GM19468 (cell line): ENCODE data around the gene SLC39A8.
"Not testable (repeated sequence)": the region's sequence is repeated elsewhere in the genome, so short reads cannot be mapped to it uniquely, and the experiment has no call there.

Source experiments
- ATAC-seq: cut with Tn5 transposase; IDR thresholded peaks from one replicate; pipeline ENCODE4 v1.9.1; 2021; ENCODE audit warnings: mild to moderate bottlenecking, moderate library complexity, moderate number of reproducible peaks; ENCODE audit not compliant: unreplicated experiment; ENCODE audit errors: extremely low read depth

The SLC39A8 gene

DNA sequence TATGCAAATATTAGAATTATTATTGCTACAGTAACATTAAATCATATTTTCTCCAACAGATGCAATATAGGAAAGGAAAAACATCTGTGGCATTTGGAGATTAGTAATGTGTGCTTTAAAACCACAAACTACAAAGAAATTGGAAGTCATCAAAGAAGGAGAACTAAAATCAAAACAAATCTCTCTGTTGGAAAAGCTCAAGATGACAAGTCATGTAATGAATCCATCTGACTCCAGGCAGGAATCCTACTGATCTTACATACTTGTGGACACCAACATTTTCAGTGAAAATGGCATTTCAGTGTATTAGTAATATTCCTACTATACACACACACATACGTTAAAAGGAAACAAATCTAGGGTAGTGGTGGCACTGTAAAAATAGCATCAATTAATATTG lies 98.2 kb downstream of the SLC39A8 start:
- ATAC-seq: no peak

DNA sequence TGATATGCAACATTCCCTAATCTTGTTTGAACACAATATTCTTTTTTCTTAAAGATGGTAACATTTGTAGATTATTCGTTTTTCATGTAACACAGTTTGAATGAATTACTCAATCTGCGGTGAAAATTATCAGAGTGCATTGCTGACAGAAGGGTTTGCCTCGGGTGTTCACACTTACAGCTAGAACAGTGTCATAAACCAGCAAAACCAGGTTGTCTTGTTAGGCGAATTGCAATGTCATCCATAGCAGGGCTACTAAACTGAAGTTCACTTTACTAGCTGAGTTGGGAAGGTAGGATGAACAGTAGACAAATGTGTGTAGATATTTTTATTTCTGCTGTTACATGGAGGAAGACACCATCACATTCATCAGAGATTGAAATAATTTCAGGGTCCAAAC lies 98.9 kb downstream of the SLC39A8 start:
- ATAC-seq: no peak

DNA sequence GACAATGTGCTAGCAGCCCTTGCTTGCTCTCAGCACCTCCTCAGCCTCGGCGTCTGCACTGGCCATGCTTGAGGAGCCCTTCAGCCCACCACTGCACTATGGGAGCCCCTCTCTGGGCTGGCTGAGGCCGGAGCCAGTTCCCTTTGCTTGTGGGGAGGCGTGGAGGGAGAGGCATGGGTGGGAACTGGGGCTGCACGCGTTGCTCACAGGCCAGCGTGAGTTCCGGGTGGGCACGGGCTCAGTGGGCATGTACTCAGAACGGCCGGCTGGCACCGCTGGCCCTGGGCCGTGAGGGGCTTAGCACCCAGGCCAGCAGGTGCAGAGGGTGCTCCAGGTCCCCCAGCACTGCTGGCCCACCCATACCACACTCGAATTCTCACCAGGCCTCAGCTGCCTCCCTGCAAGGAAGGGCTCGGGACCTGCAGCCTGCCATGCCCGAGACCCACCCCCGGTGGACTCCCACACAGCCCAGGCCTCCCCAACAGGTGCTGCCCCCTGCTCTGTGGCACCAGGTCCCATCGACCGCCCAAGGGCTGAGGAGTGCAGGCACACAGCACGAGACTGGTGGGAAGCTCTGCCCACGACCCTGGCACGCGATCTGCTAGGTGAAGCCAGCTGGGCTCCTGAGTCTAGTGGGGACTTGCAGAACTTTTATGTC lies 100.3 kb downstream of the SLC39A8 start:
- ATAC-seq: no peak

DNA sequence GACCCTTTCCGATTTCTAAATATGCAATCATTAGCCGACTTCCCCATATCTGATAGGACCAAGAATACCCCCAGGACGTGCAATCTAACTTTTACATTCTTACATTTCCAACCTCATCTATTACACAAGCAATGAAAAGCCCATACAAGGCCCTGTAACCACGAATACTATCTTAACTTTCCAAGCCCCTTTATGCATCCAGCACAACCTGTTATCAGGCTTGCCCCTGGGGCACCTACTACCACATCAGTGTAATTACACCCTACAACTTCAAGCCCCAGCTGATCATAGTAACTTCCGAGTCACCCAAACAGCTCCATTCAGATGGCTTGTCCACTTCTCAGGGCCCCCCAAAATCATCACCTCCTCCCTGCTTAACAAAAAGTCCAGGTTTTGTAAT lies 102.0 kb downstream of the SLC39A8 start:
- not testable (repeated sequence) for ATAC-seq

DNA sequence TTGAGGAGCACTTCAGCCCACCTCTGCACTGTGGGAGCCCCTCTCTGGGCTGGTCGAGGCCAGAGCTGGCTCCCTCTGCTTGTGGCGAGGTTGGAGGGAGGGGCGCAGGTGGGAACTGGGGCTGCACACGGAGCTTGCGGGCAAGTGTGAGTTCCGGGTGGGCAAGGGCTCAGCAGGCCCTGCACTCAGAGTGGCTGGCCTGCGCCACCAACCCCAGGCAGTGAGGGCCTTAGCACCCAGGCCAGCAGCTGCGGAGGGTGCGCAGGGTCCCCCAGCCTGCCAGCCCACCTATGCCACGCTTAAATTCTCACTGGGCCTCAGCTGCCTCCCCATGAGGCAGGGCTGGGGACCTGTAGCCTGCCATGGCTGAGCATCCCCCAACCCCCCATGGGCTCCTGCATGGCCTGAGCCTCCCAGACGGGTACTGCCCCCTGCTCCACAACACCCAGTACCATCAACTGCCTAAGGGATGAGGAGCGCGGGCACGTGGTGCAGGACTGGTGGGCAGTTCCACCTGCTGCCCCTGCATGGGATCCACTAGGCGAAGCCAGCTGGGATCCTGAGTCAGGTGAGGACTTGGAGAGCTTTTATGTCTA lies 110.9 kb downstream of the SLC39A8 start:
- no peak for ATAC-seq

DNA sequence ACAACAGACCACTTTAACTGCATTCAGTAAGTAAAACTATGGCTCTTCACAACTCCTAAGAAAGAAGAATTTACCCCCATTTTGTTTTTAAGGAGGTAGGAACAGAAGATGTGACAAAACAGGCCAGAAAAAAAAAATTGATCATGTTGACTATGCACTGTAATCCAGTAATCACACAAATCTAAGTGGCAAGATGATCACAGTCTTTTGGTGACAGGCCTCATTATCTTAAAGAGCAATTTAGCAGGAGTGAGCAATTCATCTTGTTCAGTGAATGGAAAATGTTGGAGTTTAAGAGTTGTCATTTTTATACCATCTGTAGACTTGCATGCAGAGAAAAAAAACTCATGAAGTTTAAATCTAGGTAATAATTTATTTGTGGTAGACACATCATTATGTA lies 115.1 kb downstream of the SLC39A8 start:
- ATAC-seq: no peak

DNA sequence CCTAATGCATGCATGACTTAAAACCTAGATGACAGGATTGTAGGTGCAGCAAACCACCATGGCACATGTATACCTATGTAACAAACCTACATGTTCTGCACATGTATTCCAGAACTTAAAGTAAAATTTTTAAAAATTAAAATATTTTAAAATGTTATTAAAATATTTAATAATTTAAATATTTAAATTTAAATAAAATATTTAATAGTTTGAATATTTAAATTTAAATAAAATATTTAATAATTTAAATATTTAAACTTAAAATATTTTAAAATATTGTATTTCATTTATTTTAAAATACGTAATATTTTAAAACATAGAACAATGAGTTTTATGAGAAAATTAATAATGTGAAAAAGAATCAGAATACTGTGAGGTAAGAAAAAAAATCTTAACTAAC lies 117.9 kb downstream of the SLC39A8 start:
- ATAC-seq: no peak

DNA sequence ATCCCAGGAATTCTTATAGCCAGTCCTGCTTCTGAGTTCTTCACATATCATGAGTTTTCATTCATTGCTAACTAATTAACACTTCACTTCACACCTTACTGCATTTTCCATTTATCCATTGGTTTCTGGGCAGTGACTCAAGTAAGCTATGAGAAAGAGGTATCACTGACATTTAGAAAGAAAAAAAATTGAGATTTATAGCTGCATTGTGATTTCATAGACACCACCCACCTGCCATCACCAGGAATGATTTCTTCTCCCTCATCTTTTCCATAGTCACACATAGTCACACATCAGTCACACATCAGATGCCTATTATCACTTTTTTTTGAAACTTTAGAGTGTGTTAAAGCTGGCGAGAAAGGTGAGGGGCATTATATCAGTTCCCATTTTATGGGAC lies 121.8 kb downstream of the SLC39A8 start:
- no peak for ATAC-seq

DNA sequence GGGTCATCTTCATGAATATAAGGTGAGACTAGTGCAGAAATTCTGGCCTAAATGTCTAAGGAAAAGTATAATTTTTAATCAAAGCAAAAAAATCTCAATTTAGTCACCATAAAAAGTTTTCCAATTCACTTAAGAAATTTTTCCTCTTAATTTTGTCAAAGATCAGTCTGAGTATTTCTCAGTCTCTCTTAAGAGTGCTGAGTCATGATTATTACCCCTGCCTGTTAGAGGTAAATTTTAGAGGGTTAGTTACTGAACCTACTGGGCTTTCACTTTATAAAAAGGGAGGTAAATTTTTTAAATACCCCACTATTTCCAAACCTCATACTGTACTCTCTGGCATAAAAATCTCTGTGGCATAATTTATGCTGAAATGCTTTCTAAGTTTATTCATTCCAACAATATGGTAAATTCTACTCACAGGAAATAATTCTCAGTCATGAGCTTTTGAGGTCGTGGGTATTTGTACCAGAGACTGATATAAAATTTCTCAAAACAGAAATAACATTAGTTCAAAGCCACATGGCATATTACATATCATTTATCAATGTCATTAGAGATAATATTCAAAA lies 122.4 kb downstream of the SLC39A8 start:
- no peak for ATAC-seq

DNA sequence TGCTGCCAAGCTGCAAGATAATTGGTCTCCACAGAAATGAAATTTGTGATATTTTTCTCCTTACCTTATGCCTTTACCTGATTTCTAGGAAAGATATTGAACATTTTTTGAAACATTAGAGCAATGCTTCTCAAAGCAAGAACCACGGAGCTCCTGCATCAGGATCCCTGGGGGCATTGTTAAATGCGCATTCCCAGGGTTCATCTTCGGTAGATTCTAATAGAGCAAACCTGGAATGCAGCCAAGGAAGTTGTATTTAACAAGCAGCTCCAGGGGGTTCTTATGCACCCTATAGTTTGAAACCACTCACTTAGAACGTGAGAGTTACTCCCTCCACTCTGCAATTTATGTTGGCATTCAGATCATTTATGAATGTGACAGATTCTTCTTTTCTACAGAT lies 126.2 kb downstream of the SLC39A8 start:
- ATAC-seq: no peak

DNA sequence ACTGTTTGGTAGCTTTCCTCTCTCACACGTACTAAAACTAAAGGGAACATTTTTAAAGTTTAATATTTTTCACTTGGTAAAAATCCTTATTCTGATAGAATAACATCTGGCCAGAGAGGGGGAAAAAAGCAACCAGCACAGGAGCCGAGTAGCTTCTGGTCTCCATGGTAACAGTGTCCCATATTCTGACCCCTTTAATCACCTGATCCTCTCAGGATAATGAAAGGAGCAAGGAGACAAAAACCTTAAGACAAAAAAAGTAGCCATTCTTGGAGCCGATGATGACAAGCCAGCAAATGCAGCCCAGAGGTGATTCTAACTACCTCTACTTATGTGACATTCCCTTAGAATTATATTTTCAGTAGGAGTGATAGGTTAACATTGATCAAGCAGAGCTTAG lies 126.6 kb downstream of the SLC39A8 start:
- ATAC-seq: no peak

DNA sequence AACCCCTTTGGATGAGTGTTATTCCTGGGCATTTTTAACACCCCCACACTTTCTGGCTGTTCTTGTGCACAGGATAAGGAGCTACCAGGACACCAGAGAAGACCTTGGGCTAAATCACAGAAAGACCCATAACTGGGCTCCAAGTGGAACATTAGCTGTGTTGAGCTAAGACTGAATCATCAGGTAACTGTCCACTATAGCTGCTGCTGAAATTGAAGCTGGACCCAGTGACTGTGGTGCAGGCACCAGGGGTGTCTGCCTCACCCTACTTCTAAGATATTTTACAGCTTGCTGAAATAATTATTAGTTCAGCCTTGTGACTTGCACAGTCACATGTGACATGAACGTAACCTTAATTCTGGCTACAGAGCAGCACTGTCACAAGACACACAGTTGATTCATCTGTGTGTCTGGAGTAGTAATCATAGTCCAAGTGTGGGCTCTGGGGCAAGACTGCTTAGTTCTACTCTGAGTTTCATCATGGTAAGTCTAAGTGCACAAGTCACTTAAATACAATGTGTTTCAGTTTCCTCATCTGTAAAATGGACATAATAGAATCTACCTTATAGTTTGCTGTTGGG lies 127.4 kb downstream of the SLC39A8 start:
- no peak for ATAC-seq

DNA sequence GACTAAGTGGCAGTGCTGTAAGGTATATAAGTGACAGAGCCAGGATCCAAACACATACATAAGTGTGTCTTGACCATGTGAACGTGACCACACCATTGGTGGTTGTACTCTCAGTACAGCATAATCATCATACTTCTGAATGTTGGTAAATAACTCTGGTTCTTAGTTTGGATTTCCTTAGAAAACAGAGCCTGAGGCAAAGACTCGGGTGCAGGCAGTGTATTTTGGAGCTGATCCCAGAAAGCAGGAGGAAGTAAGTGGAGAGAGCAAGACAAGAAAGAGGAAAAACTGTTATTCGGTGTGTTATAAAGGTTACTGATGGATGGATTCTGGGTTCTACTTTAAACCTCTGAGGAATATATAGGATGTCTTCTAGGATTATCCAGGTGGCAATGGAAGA lies 127.9 kb downstream of the SLC39A8 start:
- no peak for ATAC-seq

DNA sequence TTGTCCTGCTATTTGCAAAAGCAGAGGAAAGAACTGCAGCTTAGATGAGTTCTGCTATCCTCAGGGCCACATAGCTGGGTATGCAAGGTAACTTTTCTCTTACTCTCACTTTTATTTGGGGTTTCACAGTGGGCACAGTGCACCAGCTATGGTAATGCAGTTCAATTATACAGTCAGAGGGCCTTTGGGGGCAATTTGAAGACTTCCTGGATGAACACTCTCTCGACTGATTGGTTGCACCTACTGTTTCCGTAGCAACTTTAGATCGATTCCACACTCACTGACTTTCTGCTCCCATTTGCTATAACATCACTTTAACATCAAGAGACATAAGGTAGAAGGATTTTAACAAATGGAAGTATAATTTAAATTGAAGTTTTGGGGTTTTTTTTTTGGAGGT lies 128.6 kb downstream of the SLC39A8 start:
- ATAC-seq: no peak

DNA sequence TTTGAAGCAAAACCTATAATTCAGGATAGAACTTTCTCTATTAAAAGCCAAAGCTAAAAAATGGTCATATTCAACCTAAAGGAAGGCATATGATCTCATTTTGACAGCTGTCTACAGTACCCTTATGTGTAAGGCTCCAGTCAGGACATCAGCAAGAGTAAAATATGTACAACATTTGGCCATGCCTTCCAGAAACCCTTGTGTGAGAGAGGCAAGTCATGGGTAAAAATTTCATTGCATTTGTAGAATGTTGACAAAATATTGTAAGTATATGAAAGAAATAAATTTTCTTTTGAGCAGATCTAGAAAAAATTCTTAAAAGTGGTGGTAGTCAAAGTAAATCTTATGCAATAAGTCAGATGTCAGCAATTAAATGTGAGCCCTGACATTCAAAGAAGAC lies 132.3 kb downstream of the SLC39A8 start:
- no peak for ATAC-seq
